ENCODE data around the gene NMU. TPM values are rescaled to one million over a fixed set of nuclear protein-coding genes. Genes with fewer than 3 reads are reported as not detected.

The NMU gene
- total and polyA plus RNA-seq, 9 of the 15 experiments (the other 6 are each of a cell fraction or from before 2014, with no cell fraction given): 73.8 to 846 (median 599) TPM

DNA sequence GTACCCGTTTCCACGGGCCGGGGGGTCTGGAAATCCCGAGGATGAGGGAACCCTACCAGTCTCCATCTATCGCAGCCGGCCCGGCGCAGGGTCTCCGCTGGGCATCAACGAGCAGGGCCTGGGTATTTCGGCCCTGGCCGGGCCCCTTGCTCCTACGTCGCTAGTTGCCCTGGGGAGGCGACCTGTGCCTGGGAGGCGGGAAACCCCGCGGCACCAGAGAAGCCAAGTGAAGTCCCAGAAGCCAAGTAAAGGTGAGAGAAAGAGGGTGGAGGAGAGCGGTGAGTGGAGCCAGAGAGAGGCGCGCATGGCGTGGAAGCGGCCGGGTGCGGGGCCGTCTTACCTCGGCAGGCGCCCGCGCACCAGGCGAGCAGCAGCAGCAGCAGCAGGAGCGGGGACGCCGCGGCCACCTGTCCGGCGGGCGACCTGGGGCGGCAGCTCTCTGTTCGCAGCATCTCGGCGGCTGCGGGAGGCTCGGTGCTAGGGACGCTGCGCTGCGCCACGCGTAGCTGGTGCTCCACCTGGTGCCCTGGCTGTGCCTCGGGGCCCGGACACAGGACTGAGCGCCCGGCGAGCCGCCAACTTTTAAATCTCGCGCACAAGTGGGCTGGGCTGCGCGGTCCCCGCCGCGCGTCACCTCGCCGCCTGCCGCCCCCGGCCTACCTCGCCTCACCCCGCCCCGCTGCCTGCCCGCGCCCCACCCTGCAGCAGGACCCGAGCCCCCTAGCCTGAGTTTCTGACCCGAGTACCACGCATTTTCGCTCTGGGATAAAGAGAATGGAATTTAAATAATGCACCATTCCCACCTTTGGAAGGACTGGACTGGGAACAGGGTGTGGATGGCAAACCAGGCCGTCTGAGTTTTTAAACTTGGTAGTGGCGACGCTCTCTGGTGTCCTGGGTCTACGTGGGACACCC is at the start of gene NMU (continued):
- TF ChIP-seq, protein P1, sequence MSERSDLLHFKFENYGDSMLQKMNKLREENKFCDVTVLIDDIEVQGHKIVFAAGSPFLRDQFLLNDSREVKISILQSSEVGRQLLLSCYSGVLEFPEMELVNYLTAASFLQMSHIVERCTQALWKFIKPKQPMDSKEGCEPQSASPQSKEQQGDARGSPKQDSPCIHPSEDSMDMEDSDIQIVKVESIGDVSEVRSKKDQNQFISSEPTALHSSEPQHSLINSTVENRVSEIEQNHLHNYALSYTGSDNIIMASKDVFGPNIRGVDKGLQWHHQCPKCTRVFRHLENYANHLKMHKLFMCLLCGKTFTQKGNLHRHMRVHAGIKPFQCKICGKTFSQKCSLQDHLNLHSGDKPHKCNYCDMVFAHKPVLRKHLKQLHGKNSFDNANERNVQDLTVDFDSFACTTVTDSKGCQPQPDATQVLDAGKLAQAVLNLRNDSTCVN (CRISPR knock-in tag; IDR thresholded peaks at IDR 0.05): no peak
- TF ChIP-seq, protein P2, sequence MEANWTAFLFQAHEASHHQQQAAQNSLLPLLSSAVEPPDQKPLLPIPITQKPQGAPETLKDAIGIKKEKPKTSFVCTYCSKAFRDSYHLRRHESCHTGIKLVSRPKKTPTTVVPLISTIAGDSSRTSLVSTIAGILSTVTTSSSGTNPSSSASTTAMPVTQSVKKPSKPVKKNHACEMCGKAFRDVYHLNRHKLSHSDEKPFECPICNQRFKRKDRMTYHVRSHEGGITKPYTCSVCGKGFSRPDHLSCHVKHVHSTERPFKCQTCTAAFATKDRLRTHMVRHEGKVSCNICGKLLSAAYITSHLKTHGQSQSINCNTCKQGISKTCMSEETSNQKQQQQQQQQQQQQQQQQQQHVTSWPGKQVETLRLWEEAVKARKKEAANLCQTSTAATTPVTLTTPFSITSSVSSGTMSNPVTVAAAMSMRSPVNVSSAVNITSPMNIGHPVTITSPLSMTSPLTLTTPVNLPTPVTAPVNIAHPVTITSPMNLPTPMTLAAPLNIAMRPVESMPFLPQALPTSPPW (CRISPR knock-in tag; IDR thresholded peaks at IDR 0.05): peak; percentile 65; the same call in 1 of the 2 replicates
- peak; percentile 99 for TF ChIP-seq U2AF1 (optimal IDR thresholded peaks at IDR 0.05; ENCODE audit: low read depth, low read length)
- 0 out of 2 replicates have a peak, but pooled peaks have one; percentile 40 for TF ChIP-seq TGIF2 (CRISPR knock-in tag; IDR thresholded peaks at IDR 0.05)
- TF ChIP-seq, protein P3, sequence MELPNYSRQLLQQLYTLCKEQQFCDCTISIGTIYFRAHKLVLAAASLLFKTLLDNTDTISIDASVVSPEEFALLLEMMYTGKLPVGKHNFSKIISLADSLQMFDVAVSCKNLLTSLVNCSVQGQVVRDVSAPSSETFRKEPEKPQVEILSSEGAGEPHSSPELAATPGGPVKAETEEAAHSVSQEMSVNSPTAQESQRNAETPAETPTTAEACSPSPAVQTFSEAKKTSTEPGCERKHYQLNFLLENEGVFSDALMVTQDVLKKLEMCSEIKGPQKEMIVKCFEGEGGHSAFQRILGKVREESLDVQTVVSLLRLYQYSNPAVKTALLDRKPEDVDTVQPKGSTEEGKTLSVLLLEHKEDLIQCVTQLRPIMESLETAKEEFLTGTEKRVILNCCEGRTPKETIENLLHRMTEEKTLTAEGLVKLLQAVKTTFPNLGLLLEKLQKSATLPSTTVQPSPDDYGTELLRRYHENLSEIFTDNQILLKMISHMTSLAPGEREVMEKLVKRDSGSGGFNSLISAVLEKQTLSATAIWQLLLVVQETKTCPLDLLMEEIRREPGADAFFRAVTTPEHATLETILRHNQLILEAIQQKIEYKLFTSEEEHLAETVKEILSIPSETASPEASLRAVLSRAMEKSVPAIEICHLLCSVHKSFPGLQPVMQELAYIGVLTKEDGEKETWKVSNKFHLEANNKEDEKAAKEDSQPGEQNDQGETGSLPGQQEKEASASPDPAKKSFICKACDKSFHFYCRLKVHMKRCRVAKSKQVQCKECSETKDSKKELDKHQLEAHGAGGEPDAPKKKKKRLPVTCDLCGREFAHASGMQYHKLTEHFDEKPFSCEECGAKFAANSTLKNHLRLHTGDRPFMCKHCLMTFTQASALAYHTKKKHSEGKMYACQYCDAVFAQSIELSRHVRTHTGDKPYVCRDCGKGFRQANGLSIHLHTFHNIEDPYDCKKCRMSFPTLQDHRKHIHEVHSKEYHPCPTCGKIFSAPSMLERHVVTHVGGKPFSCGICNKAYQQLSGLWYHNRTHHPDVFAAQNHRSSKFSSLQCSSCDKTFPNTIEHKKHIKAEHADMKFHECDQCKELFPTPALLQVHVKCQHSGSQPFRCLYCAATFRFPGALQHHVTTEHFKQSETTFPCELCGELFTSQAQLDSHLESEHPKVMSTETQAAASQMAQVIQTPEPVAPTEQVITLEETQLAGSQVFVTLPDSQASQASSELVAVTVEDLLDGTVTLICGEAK (IDR thresholded peaks at IDR 0.05): no peak
- TF ChIP-seq, protein P3 (CRISPR knock-in tag; IDR thresholded peaks at IDR 0.05): no peak
- TF ChIP-seq KLF1 (tag; IDR thresholded peaks at IDR 0.05): 0 out of 2 replicates have a peak, but pooled peaks have one; percentile 18
- TF ChIP-seq ZFPM2 (CRISPR knock-in tag; IDR thresholded peaks at IDR 0.05): no peak
- TF ChIP-seq ZNF239 (CRISPR knock-in tag; IDR thresholded peaks at IDR 0.05): no peak
- 0 out of 2 replicates have a peak, but pooled peaks have one; percentile 9 for TF ChIP-seq NFRKB (IDR thresholded peaks at IDR 0.05; ENCODE audit: low read depth)
- TF ChIP-seq, protein P4, sequence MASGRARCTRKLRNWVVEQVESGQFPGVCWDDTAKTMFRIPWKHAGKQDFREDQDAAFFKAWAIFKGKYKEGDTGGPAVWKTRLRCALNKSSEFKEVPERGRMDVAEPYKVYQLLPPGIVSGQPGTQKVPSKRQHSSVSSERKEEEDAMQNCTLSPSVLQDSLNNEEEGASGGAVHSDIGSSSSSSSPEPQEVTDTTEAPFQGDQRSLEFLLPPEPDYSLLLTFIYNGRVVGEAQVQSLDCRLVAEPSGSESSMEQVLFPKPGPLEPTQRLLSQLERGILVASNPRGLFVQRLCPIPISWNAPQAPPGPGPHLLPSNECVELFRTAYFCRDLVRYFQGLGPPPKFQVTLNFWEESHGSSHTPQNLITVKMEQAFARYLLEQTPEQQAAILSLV (tag; IDR thresholded peaks at IDR 0.05): no peak
- no peak; the same call in 1 of the 2 replicates for TF ChIP-seq CHD2 (IDR thresholded peaks at IDR 0.05; ENCODE audit: low read depth, low read length)
- no peak for TF ChIP-seq MCM2 (IDR thresholded peaks at IDR 0.05; ENCODE audit: low read depth)
- no peak for TF ChIP-seq SIRT6 (IDR thresholded peaks at IDR 0.05; ENCODE audit: low read depth, low read length)

Data from K562 (cell line).